ENCODE data around the gene GARNL3. TPM values are rescaled to one million over a fixed set of nuclear protein-coding genes. Genes with fewer than 3 reads are reported as not detected.

The GARNL3 gene
- polyA plus RNA-seq: 1 to 10 TPM; 3.5 TPM

GRCh38 chr9:127264462-127265219 lies at the start of gene GARNL3:
Gene GARNL3, plus strand, starts transcription at chr9:127264774. Its CDS starts 104 bp downstream, at chr9:127264878.
- Histone ChIP-seq H3K36me3 (ENCODE audit: control insufficient read depth in 2 of 2, insufficient read depth in 2 of 2, low read length in 1 of 2) (no peaks in the 10 kb centered on the region), H3K4me3 (ENCODE audit: low read depth in 1 of 2, low read length in 2 of 2) (no peak within 1 kb of the TSS), H3K27me3 (ENCODE audit: control insufficient read depth in 1 of 2, insufficient read depth in 2 of 2, low read length in 2 of 2) (no peaks in the 10 kb centered on the region), H3K9me3 (ENCODE audit: control insufficient read depth in 2 of 2, insufficient read depth in 1 of 2, low read depth in 1 of 2, low read length in 1 of 2) (no peaks in the 10 kb centered on the region), H3K4me1 (ENCODE audit: control insufficient read depth in 2 of 2, insufficient read depth in 2 of 2, low read length in 1 of 2) (peaks cover 0 to 2% of the 10 kb centered on the region in 2 donors), H3K27ac (ENCODE audit: low read depth in 2 of 2, low read length in 1 of 2) (no peak within 1 kb of the TSS)
- WGBS, 2 donors: 58 to 60% methylated on average over 8 of the region's 8 CpGs

DNA sequence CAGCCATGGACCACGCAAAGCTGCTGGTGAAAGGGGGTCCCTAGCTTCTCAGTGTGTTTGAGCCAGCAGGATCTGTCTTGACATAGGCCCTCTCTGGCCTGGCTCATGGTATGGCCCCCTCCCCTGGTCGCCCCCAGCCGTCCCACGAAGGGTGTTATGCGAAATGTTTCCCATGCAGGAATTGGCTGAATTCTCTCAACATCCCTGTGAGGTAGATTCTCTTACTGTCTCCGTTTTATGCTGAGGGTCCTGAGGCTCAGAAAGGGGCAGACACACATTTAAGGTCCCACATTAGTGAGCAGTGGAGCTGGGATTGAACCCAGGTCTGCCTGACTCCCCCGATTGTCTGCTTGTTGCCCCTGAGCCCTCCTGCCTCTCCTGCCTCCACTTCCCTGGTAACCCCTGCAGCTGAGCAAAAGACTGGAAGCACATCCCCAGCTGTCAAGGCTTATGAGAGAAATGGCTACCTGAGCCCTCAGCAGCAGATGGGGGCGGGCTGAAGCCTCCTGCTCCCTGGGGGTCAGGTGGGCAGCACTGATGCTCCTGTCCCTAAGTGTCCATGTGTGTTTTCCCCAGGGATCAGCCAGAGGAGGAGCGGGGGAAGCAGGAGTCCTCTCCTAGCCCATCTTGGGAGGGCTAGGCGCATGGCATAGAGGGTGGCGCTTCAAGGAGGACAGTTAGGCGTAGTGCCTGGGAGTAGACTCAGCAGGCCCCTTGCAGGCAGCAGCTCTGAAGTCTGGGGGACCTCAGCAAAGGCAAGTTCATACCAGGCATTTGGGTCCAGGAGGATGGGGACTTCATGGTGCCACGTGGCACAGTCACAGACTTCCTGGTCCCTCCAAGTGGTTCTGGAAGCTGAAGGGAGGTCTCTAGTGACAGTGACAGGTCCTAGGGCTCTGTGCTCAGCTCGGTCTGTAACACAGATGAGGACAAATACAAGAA lies 49.0 kb upstream of the GARNL3 start:
- WGBS, 2 donors: 86 to 88% methylated on average over 14 of the region's 14 CpGs
- no peaks in the 10 kb centered on the region for H3K36me3 ChIP-seq (ENCODE audit: control insufficient read depth in 2 of 2, insufficient read depth in 2 of 2, low read length in 1 of 2)
- H3K27ac ChIP-seq (ENCODE audit: low read depth in 2 of 2, low read length in 1 of 2): no peak overlapping the region
- no peaks in the 10 kb centered on the region for H3K27me3 ChIP-seq (ENCODE audit: control insufficient read depth in 1 of 2, insufficient read depth in 2 of 2, low read length in 2 of 2)
- no peaks in the 10 kb centered on the region for H3K9me3 ChIP-seq (ENCODE audit: control insufficient read depth in 2 of 2, insufficient read depth in 1 of 2, low read depth in 1 of 2, low read length in 1 of 2)
- no peak overlapping the region for H3K4me3 ChIP-seq (ENCODE audit: low read depth in 1 of 2, low read length in 2 of 2)
- H3K4me1 ChIP-seq (ENCODE audit: control insufficient read depth in 2 of 2, insufficient read depth in 2 of 2, low read length in 1 of 2): peaks cover 0 to 3% of the 10 kb centered on the region in 2 donors

DNA sequence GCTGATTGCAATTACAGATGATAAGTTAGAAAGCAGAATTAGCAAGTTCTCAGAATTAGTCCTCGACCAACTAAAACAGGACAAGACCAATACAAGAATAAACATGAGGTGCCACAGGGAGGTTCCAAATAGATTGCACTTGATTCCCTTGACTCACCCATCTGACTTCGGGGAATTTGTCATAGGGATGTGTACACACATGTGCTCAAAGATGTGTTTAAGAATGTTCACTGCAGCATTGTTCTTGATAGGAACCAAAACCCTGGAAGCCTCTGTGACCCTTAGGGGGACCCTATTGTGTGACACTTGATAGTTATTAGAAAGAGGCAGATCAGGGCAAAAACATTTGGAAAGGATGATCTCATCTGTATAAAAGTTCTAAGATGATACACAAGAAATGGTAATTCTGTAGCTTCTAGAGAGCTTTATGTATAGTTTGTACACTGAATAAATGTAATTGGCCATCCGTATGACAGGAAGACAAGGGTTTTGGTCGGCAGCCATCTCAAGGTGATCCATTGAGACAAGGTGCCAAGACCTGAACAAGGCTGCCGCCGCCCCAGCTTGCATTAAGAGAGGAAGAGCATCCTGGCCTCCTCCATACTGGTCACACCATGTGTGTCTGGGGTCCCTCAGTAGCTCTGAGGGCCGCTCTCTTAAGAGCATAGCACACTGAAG lies 48.2 kb upstream of the GARNL3 start:
- Histone ChIP-seq H3K36me3 (ENCODE audit: control insufficient read depth in 2 of 2, insufficient read depth in 2 of 2, low read length in 1 of 2) (no peaks in the 10 kb centered on the region), H3K9me3 (ENCODE audit: control insufficient read depth in 2 of 2, insufficient read depth in 1 of 2, low read depth in 1 of 2, low read length in 1 of 2) (no peaks in the 10 kb centered on the region), H3K27ac (ENCODE audit: low read depth in 2 of 2, low read length in 1 of 2) (no peak overlapping the region), H3K4me3 (ENCODE audit: low read depth in 1 of 2, low read length in 2 of 2) (no peak overlapping the region), H3K27me3 (ENCODE audit: control insufficient read depth in 1 of 2, insufficient read depth in 2 of 2, low read length in 2 of 2) (no peaks in the 10 kb centered on the region), H3K4me1 (ENCODE audit: control insufficient read depth in 2 of 2, insufficient read depth in 2 of 2, low read length in 1 of 2) (peaks cover 0 to 3% of the 10 kb centered on the region in 2 donors)
- 68 to 70% methylated on average over 7 of the region's 7 CpGs for WGBS, 2 donors

DNA sequence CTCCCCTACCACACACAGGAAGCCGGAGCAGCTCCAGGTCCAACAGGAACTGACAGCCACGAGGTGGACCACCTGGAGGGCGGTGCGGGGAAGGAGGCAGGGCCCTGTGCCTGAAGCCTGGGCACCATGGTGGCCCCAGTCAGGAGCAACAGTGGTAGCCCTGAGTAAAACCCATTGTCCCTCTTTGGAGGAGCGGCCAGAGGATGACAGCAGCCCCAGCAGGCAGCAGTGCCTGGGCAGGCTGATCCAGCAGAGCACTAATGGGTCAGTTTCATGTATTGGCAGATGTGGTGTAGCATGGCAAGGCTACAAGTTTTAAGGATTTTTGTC lies 47.7 kb upstream of the GARNL3 start:
- Histone ChIP-seq H3K4me1 (ENCODE audit: control insufficient read depth in 2 of 2, insufficient read depth in 2 of 2, low read length in 1 of 2) (peaks cover 0 to 3% of the 10 kb centered on the region in 2 donors), H3K36me3 (ENCODE audit: control insufficient read depth in 2 of 2, insufficient read depth in 2 of 2, low read length in 1 of 2) (no peaks in the 10 kb centered on the region), H3K9me3 (ENCODE audit: control insufficient read depth in 2 of 2, insufficient read depth in 1 of 2, low read depth in 1 of 2, low read length in 1 of 2) (no peaks in the 10 kb centered on the region), H3K4me3 (ENCODE audit: low read depth in 1 of 2, low read length in 2 of 2) (no peak overlapping the region), H3K27ac (ENCODE audit: low read depth in 2 of 2, low read length in 1 of 2) (no peak overlapping the region), H3K27me3 (ENCODE audit: control insufficient read depth in 1 of 2, insufficient read depth in 2 of 2, low read length in 2 of 2) (no peaks in the 10 kb centered on the region)
- 87 to 92% methylated on average over 5 of the region's 5 CpGs for WGBS, 2 donors

DNA sequence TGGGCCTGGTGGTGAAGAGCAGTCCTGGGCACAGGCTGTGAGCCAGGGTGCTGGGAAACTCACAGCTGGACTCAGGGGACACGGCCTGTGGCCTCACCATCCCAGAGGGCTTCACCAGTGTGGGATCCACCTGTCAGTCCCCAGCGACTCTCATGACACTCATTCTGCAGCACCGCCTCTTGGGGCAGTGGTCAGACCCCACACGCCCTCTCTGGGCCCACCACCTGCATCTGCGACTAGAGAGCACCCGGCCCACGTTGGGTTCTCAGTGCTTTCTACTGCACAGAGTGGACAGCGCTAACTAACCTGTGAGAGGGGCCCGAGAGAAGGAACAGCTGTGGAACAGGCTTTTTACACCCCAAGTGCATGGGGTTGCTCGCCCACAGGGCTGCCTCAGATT lies 45.8 kb upstream of the GARNL3 start:
- 85 to 91% methylated on average over 10 of the region's 10 CpGs for WGBS, 2 donors
- Histone ChIP-seq H3K27ac (ENCODE audit: low read depth in 2 of 2, low read length in 1 of 2) (no peak overlapping the region), H3K36me3 (ENCODE audit: control insufficient read depth in 2 of 2, insufficient read depth in 2 of 2, low read length in 1 of 2) (no peaks in the 10 kb centered on the region), H3K4me1 (ENCODE audit: control insufficient read depth in 2 of 2, insufficient read depth in 2 of 2, low read length in 1 of 2) (peaks cover 3% of the 10 kb centered on the region in 2 donors), H3K4me3 (ENCODE audit: low read depth in 1 of 2, low read length in 2 of 2) (no peak overlapping the region), H3K9me3 (ENCODE audit: control insufficient read depth in 2 of 2, insufficient read depth in 1 of 2, low read depth in 1 of 2, low read length in 1 of 2) (no peaks in the 10 kb centered on the region), H3K27me3 (ENCODE audit: control insufficient read depth in 1 of 2, insufficient read depth in 2 of 2, low read length in 2 of 2) (no peaks in the 10 kb centered on the region)

GRCh38 chr9:127219520-127219919 lies 45.1 kb upstream of the GARNL3 start:
- Histone ChIP-seq H3K36me3 (ENCODE audit: control insufficient read depth in 2 of 2, insufficient read depth in 2 of 2, low read length in 1 of 2) (no peaks in the 10 kb centered on the region), H3K4me1 (ENCODE audit: control insufficient read depth in 2 of 2, insufficient read depth in 2 of 2, low read length in 1 of 2) (peaks cover 3% of the 10 kb centered on the region in 2 donors), H3K9me3 (ENCODE audit: control insufficient read depth in 2 of 2, insufficient read depth in 1 of 2, low read depth in 1 of 2, low read length in 1 of 2) (no peaks in the 10 kb centered on the region), H3K27me3 (ENCODE audit: control insufficient read depth in 1 of 2, insufficient read depth in 2 of 2, low read length in 2 of 2) (no peaks in the 10 kb centered on the region), H3K4me3 (ENCODE audit: low read depth in 1 of 2, low read length in 2 of 2) (no peak overlapping the region), H3K27ac (ENCODE audit: low read depth in 2 of 2, low read length in 1 of 2) (no peak overlapping the region)
- 76 to 79% methylated on average over 6 of the region's 6 CpGs for WGBS, 2 donors

DNA sequence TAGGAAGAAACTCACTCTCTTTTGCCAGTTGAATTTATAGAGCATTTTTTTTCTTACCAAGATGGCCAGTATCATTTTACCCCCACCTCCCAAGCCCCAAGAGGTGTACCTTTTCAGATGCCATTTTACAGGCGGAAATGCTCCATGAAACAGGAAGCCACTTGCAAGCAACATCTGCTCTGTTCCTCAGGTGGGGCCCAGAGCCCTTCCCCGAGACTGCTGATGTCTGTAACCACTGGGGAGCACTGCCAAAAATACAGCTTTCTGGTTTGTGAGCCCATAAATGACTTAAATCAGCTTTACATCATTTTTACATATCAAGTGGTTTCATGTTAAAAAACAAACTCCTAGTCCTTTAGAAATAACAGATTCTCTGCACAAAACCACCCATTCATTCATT lies 42.9 kb upstream of the GARNL3 start:
- 75 to 83% methylated on average over 2 of the region's 2 CpGs for WGBS, 2 donors

GRCh38 chr9:127222388-127223095 lies 42.0 kb upstream of the GARNL3 start:
- Histone ChIP-seq H3K36me3 (ENCODE audit: control insufficient read depth in 2 of 2, insufficient read depth in 2 of 2, low read length in 1 of 2) (no peaks in the 10 kb centered on the region), H3K27ac (ENCODE audit: low read depth in 2 of 2, low read length in 1 of 2) (no peak overlapping the region), H3K4me1 (ENCODE audit: control insufficient read depth in 2 of 2, insufficient read depth in 2 of 2, low read length in 1 of 2) (peaks cover 3 to 9% of the 10 kb centered on the region in 2 donors), H3K27me3 (ENCODE audit: control insufficient read depth in 1 of 2, insufficient read depth in 2 of 2, low read length in 2 of 2) (no peaks in the 10 kb centered on the region), H3K9me3 (ENCODE audit: control insufficient read depth in 2 of 2, insufficient read depth in 1 of 2, low read depth in 1 of 2, low read length in 1 of 2) (no peaks in the 10 kb centered on the region), H3K4me3 (ENCODE audit: low read depth in 1 of 2, low read length in 2 of 2) (no peak overlapping the region)
- 84 to 85% methylated on average over 15 of the region's 15 CpGs for WGBS, 2 donors

More for the DNA sequence above, 42.9 kb upstream of the GARNL3 start:
- no peak overlapping the region for H3K4me3 ChIP-seq (ENCODE audit: low read depth in 1 of 2, low read length in 2 of 2)
- no peak overlapping the region for H3K27ac ChIP-seq (ENCODE audit: low read depth in 2 of 2, low read length in 1 of 2)
- H3K9me3 ChIP-seq (ENCODE audit: control insufficient read depth in 2 of 2, insufficient read depth in 1 of 2, low read depth in 1 of 2, low read length in 1 of 2): no peaks in the 10 kb centered on the region
- no peaks in the 10 kb centered on the region for H3K36me3 ChIP-seq (ENCODE audit: control insufficient read depth in 2 of 2, insufficient read depth in 2 of 2, low read length in 1 of 2)
- H3K27me3 ChIP-seq (ENCODE audit: control insufficient read depth in 1 of 2, insufficient read depth in 2 of 2, low read length in 2 of 2): no peaks in the 10 kb centered on the region
- peaks cover 3 to 9% of the 10 kb centered on the region in 2 donors for H3K4me1 ChIP-seq (ENCODE audit: control insufficient read depth in 2 of 2, insufficient read depth in 2 of 2, low read length in 1 of 2)

DNA sequence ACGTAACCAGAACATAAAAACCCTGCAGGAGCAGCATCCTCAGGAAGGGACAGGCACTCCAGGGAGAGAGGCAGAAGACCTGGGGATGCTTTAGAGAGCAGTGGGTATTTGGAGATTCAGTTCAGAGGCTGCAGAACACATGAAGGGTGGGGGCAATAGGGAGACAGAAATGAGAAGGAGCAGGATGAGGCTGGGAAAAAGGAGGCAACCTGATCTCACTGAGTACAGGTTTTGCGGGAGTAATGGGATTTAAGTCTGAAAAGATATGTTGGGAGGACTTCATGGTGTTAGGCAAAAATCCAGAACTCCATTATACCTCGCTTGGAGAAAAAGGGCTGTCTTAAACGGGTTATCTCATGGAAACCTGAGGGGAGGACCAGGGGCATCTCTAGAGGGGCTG lies 41.3 kb upstream of the GARNL3 start:
- Histone ChIP-seq H3K4me1 (ENCODE audit: control insufficient read depth in 2 of 2, insufficient read depth in 2 of 2, low read length in 1 of 2) (peaks cover 3 to 9% of the 10 kb centered on the region in 2 donors), H3K36me3 (ENCODE audit: control insufficient read depth in 2 of 2, insufficient read depth in 2 of 2, low read length in 1 of 2) (no peaks in the 10 kb centered on the region), H3K27me3 (ENCODE audit: control insufficient read depth in 1 of 2, insufficient read depth in 2 of 2, low read length in 2 of 2) (no peaks in the 10 kb centered on the region), H3K9me3 (ENCODE audit: control insufficient read depth in 2 of 2, insufficient read depth in 1 of 2, low read depth in 1 of 2, low read length in 1 of 2) (no peaks in the 10 kb centered on the region), H3K27ac (ENCODE audit: low read depth in 2 of 2, low read length in 1 of 2) (no peak overlapping the region), H3K4me3 (ENCODE audit: low read depth in 1 of 2, low read length in 2 of 2) (no peak overlapping the region)
- WGBS, 2 donors: 39 to 47% methylated on average over 4 of the region's 4 CpGs
